GM21723 (cell line): Measurements from ENCODE around the gene RASIP1.
"Not testable (repeated sequence)": the region's sequence is repeated elsewhere in the genome, so short reads cannot be mapped to it uniquely, and the experiment has no call there.

Experiments
- ATAC-seq: cut with Tn5 transposase; IDR thresholded peaks from one replicate; pipeline ENCODE4 v1.9.1; 2021; ENCODE audit warnings: mild to moderate bottlenecking, moderate library complexity; ENCODE audit not compliant: unreplicated experiment

RASIP1 gene

DNA sequence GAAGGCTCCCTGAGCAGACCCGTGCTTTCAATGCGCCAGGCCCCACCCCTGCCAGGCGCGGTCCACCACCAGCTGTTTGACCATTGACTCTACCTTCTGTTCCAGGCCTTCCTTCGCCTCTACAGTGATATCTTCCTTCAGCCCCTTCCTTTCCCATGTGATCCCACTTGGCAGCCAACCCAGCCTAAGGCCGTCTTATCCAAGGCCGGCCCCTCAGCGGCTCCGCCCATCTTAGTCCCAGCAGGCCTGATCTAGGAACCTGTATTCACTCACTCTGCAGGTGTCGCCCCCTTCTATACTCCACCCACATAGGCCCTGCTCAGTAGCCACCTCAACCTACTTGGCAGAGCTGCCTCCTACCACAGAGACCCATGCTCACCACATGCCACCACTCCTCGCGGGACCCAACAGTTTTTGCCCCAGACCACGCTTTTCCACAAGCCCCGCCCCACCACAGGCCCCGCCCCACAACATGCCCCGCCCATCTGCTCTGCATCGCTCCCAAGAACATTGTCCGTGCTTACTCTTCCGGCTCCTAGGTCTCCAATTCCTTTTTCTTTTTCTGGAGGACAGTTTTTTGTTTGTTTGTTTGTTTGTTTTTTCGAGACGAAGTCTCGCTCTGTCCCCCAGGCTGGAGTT, 2.9 kb downstream of the RASIP1 start:
- ATAC-seq = no peak

GRCh38 chr19:48735031-48735615, 5.3 kb downstream of the RASIP1 start:
- no peak for ATAC-seq

DNA sequence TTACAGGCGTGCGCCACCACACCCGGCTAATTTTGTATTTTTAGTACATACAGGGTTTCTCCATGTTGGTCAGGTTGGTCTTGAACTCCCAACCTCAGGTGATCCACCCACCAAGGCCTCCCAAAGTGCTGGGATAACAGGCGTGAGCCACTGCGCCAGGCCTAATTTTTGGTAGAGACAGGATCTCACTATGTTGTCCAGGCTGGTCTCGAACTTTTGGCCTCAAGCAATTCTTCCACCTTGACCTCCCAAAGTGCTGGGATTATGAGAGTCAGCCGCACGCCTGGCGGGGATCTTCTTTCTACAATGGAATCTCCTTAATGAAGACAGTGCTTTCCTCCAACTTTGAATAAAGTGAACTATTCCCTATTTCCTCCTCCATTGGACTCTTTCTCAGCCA, 5.8 kb downstream of the RASIP1 start:
- ATAC-seq = no peak

GRCh38 chr19:48731452-48731851, 9.0 kb downstream of the RASIP1 start:
- ATAC-seq = no peak

DNA sequence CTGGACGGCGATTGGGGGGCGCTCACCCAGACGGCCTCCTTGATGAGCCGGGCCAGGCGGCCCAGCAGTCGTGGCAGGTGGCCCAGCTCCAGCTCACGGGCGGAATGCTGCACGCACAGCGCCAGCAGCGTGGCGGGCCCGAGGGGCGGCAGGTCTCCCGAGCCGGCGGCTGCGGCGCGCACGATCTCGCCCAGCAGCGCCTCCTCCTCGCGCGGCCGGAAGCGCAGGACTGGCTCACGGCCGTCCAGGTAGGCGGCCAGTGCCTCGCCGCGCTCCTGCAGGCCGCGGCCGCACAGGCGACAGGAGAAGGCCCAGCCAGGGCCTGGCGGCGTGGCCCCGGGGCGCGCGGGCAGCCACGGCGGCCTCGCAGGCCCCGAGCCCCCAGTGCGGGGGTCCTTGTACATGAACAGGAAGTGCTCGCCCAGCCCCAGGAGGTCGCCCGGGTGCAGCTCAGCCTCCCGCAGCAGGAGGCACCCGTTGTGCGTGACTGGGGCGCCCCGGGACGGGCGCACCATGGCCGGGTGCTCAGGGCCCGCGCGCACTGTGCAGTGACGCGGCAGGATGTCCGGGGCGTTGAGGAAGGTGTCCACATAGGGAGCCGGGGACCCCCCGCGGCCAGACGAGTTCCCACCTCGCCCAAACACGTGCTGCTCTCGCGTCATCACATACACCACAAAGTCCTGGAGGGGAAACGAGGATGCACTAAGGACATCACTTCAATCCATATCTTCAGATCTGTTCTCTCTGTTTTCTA, 11.3 kb downstream of the RASIP1 start:
- ATAC-seq = no peak

DNA sequence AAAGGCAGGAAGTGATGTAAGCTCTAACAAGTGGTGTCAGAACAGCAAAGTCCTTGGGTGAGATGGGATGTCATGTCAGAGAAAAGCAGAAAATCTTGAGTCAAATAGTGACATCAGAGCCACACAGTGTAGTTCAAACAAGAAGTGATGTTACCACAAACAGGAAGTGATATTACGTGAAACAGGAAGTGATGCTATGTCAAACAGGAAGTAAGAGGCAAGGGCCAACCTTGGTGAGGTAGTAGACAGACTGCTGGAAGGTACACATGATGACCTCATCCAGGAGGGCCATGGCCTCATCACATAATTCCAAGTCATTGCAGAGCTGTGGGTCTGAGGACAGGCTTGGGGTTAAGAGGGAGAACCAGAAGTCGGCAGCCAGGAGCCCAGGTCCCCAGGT, 13.9 kb downstream of the RASIP1 start:
- ATAC-seq = no peak

GRCh38 chr19:48724796-48725753, 15.3 kb downstream of the RASIP1 start:
- ATAC-seq = no peak

DNA sequence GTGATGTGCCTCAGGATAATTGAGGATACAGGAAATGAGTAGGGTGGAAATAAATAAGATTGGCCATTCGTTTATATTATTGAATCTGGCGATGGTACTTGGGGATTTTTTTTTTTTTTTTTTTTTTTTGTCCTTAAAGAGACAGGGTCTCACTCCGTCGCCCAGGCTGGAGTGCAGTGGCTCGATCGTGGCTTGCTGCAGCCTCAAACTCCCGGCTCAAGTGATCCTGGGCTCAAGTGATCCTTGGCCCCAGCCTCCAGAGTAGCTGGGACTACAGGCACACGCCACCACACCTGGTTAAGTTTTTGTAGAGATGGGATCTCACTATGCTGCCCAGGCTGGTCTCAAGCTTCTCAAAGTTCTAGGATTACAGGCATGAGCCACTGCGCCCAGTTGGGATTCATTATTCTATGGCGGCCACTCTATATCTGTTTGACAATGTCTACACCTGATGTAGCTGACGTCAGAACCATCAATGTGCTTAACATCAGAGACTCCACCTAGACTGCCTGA, 18.2 kb downstream of the RASIP1 start:
- no peak for ATAC-seq

GRCh38 chr19:48720613-48721296, 19.7 kb downstream of the RASIP1 start:
- ATAC-seq = peak; percentile 73

DNA sequence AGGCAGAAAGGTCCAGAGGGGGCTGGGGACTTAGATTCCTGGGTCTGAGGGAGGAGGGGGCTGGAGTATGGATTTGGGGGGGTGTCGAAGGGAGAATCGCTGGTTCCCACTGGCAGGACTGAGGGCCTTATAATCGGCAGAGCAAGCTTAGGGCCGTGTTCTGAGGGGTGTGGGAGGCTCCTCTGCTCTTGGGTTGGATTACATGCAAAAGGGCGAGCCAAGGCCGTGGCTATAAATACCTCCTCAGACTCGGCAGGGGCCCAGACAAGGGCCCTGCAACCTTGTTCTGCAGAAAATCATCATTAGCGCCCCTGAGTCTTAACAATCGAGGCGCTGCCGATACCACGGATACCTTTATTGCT, 20.2 kb downstream of the RASIP1 start:
- ATAC-seq = no peak

GRCh38 chr19:48719263-48720171, 20.9 kb downstream of the RASIP1 start, which contains the start of gene MAMSTR:
Gene MAMSTR, minus strand, starts transcription at chr19:48719725. Its CDS starts 694 bp downstream, at chr19:48719031.
- ATAC-seq = no peak

DNA sequence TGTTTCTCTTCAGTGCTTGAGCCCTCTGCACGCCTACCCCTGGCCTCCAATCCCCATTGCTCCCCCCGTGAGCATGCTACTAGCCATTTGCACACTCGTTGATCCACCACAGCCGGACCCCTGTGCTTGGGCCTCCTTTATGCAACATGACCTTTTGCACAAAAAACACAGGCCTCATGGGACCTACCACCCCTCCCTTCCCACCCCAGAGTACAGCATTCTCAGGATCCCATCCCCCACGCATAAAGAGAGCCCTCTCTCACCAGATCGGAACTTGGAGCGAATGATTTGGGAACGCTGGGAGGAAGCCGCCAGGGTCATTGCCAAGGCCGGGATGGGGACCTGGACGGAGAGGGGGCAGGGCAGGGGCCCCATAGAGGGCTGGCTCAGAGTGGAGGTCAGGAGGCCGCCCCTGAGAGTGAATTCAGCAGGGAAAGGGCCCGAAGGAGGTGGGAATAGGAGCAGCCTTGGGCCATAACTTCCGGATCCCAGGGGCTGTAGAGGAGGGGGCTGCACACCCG, 21.6 kb downstream of the RASIP1 start:
- ATAC-seq = no peak

DNA sequence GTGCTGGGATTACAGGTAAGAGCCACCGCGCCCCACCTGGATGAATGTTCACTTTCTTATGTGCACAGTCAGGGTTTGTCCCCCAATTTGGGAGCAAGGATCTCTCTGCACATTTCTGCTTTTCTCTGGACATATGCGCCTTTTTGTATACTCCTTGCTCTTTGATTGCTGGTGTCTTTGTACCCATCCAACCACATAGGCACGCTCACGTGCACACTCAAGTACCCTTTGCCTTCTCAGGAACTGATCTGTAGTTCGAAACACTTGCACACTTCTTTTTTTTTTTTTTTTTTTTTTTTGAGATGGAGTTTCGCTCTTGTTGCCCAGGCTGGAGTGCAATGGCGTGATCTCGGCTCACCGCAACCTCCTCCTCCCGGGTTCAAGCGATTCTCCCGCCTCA, 22.3 kb downstream of the RASIP1 start:
- not testable (repeated sequence) for ATAC-seq

DNA sequence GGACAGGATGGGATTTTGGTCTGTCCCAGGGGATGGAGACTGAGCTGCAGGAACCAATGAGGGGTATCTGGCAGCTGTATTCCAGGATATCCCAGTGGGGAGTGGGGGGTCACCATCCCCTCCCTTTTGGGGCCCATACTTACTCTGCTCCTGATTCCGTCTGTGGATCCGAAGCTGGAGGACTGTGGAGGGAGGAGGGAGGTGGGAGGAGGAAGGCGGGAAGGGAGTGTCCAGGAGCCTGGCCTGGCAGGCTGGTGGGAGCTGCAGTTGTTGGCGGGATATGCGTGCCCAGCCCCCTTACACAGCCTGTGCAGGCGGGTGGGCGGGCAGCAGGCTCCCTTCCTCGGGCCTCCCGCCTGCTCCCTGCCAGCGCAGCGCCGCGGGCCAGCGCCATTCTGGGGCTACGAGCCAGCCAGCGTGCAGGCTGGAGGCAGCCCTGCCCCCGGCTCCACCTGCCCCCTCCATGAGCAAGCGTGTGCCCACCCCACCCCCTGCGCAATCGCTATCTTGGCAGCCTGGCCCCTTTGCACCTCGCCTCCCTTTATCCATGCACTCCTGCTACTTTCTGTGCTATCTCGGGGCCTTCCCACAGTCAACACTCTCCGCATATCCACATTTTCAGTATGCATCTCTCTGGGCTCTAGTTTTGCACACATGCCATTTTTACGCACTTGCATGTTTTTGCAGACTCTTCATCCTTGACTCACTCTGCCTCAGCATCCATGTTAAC, 23.7 kb downstream of the RASIP1 start:
- ATAC-seq = no peak

GRCh38 chr19:48715681-48716171, 24.7 kb downstream of the RASIP1 start:
- no peak for ATAC-seq

DNA sequence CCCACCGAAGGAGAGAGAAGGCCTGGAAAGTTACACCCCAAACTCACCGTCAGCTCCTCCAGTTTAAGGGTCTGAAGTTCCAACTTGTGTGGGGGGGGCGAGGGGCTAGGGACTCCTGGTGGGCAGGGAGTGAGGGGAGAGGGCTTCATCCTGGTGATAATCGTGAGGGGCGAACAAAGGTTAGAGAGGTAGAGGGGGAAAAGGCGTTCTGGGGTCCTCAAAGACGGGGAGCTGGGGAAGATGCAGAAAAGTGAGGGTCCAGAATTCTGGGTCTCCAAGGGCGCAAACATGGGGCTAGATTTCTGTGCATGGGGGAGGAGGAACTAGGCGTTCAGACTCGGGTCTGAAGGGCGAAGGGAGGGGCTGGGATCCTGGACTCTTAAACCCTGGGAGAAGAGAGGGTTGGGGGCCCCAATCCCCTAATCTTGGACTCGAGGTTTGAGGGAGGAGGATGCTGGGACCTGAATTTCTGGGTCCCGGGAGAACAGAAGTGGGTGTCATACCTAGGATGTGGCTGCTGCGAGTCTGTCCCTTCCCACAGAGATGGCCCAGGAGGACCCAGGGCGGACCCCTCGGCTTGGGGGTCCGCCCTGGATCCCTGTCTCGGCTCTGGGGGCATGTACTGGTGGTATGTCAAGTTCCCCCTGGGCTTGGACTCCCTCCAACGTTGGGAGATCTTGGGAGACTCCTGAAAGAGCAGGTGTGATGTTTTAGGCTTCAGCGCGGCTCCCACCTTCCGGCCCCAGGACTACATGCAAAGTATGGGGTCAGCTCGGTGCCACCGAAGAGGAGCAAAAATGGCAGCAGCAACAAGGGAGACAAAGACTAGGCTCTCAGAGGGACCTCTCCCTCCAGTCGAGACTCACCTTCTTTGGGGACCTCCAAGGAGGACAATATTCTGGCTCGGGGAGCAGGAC, 25.4 kb downstream of the RASIP1 start:
- ATAC-seq = no peak
